GM20431 (cell line): Measurements from ENCODE around the gene CD300E.

ENCODE experiments used
- in situ Hi-C: fragments of 300-500 bp; cut with MseI, MboI; formaldehyde crosslinking; loops from one replicate; pipeline ENCODE4 v1.15.0; 2020; ENCODE audit warnings: low sequenced_read_pairs; ENCODE audit not compliant: unreplicated experiment

CD300E gene

DNA sequence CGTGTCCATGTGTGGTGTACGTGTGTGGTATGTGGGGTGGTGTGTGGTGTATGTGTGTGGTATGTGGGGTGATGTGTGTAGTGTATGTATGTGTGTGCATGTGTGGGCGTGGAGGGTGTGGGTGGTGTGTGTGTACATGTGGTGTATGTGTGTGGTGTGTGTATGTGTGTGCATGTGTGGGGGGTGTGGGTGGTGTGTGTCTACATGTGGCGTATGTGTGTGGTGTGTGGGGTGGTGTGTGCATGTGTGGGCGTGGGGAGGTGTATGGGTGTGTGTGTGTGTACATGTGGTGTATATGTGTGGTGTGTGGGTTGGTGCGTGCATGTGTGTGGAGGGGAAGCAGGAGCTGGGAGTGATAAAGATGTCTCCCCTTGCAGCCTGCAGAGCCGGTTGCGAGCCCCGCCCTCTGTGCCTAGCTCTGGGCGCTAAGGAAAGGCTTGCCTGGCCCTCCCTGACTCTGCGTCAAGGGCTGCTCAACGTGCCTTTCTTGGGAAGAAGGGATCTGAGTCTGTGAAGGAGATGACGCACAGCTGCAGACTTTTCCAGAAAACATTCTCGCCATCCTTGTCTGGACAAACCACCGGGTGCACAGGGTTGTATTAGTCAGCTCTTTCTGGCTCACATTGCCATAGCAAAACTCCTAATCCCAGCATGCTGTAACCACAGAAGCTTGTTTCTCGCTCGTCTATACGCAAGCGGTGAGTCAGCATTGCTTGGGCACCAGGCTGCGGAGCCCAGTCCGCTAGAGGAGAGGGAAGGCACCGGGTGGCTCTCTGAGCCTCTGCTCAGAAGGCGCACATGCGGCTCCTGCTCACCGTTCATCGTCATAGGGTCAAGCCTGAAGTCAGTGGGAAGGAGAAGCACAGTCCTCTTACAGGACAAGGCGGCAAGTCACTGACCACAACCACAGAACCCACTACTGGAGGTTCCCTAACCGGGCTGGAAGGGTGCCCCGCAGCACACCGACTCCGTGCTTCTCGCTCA lies 54.2 kb downstream of the CD300E start:
- in situ Hi-C loops, result no loop called here

DNA sequence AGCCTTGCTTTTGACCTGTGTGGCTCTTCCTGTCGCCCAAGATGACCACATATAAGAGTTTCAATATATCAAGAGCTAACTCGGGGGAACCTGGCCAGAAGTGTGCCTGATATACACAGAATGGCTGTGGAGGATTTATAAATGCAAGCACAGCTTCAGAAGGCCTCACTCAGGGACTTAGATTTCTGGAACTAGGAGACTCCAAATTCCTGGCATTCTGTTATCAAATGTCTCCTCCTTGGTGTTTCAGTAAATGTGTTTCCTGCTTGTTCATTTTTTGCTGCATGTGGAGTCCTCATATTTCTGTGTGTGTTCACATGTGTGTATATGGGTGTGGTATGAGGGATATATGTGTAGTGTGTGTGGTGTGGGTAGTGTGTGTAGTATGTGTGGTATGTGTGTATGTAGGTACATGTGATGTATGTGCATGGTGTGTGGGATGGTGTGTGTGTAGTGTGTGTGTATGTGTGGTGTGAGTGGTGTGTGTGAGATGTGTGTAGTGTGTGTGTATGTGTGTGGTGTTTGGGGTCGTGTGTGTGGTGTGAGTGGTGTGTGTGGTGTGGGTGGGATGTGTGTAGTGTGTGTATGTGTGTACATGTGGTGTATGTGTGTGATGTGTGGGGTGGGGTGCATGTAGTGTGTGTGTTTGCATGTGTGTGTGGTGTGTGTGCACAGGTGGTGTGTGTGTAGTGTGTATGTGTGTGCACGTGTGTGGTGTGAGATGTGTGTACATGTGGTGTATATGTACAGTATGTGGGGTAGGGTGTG lies 55.2 kb downstream of the CD300E start:
- in situ Hi-C loops, result no loop called here

DNA sequence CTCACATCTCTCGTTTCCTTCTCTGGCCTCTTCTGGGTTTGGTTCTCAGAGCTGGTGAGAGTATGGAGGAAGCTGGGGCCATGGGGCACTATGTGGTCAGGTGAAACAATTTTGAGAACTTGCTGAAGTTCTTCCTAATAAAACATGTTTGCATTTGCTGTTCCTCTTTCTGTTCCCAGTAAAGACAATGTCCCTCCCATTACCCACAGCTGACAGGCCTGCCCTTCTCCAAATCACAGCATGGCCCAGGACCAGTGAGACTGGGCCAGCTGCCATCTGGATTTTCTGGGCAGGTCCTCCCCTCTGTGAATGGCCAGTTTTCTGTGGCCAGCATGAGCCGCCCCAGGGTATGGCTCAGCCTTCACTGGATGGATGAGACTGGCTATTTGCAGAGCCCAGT lies 56.1 kb downstream of the CD300E start, which contains the start of gene CD300H:
Gene CD300H (minus strand): TSS at position 113 of the 400 bp plus-strand sequence.
- in situ Hi-C loops, result no loop called here

DNA sequence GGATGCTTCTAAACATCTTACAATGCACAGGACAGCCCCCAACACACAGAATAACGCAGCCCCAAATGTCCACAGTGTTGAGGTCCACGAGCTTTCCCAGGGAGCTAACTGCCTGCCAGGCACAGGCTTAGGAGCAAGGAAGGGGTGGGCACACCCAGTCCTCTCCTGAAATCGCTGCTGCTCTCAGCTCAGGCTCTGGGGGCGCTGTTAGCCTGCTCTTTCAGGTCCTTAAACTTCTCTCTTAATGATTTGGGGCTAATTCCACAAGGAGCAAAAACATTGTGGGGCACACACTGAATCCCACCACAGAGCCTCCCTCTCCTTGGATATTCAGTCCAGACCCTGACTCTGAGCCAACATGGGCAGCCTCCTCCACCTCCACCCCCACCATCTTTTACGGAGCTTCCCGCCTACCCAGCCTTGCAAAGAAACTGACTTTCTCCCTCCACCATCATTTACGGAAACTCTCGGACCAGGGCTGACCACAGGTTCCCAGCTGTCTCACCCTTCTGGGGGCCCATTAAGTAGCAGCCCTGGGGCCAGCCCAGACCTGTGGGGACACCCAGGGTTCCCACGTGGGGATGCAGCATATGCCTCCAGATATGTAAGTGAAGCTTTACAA lies 57.3 kb downstream of the CD300E start:
- in situ Hi-C loops, result no loop called here

DNA sequence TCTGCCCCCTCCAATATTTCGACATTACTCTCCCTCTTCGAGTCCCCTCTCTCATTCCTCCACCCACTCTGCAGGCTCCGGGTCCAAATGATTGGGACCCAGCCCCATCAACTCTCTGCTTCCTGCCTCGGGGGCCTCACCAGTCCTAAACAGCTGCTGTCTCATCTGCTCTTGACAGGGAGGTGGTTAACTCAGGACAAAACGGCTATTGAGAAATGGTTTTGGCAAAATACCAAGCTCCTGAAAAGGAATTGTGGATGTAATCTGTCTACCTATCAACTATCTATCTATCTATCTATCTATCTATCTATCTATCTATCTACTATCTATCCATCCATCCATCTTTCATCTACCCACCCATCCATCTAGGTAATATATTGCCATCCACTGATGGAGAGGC lies 58.4 kb downstream of the CD300E start:
- in situ Hi-C loops, result no loop called here

DNA sequence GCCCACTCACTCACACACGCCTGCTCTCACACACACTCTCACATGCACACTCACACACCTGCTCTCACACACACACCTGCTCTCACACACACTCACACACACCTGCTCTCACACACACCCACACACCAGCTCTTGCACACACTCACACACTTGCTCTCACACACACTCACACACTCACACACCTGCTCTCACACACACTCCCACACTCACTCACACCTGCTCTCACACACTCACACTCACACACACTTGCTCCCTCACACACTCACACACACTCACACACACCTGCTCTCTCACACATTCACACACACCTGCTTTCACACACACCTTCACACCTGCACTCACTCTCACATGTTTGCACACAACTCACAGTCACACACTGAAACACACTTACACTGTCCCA lies 60.2 kb downstream of the CD300E start:
- in situ Hi-C loops, result no loop called here

DNA sequence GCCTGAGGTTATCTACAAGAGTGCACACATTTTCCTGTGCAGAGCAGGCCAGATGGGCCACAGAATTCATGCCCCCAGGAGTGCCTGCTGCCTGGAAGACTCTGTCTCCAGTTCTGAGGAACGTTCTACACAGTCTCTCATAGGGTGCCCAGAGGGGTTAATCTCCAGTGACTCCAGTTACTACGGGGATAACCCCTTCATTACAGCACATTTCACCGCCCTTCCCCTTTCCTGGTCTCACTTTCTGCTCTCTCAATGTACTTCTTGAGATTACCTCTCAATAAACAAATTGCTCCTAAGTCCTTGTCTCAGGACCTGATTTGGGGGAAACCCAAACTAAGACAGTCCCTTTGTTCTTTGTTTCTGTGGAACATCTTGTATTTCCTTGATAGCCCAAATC lies 62.0 kb downstream of the CD300E start:
- in situ Hi-C loops, result no loop called here
